Aorta (tissue), 5 donors: ENCODE results near the gene AKNA. TPM values are rescaled to one million over a fixed set of nuclear protein-coding genes. Genes with fewer than 3 reads are reported as not detected.

Experiments
- ATAC-seq: fragments of 200-7000 bp; cut with Tn5 transposase; one replicate; pipeline ENCODE4 v1.9.1; 2022; ENCODE audit warnings: moderate library complexity; ENCODE audit not compliant: low FRiP score
- DNase-seq, 2 donors: peaks; one replicate each; pipeline ENCODE4 v3.0.0-alpha.2; 2020
- H3K27ac ChIP-seq, 2 donors: one replicate each; pipeline ENCODE4 v1.5.1; 2013; ENCODE audit warnings: low read length in 2 of 2, mild to moderate bottlenecking in 2 of 2, moderate library complexity in 2 of 2, control low read depth in 1 of 2, inconsistent platforms in 1 of 2, low read depth in 1 of 2
- H3K27me3 ChIP-seq, 2 donors: one replicate each; pipeline ENCODE4 v1.6.1; 2013; ENCODE audit warnings: control low read depth in 1 of 2, low read length in 1 of 2, mild to moderate bottlenecking in 1 of 2, moderate library complexity in 1 of 2; ENCODE audit not compliant: insufficient read depth in 2 of 2, control insufficient read depth in 1 of 2
- H3K36me3 ChIP-seq, 2 donors: one replicate each; pipeline ENCODE4 v1.6.1; 2013; ENCODE audit warnings: control low read depth in 1 of 2, low read length in 1 of 2, mild to moderate bottlenecking in 1 of 2; ENCODE audit not compliant: insufficient read depth in 2 of 2, control insufficient read depth in 1 of 2
- H3K4me1 ChIP-seq, 2 donors: one replicate each; pipeline ENCODE4 v1.6.1; 2013; ENCODE audit warnings: low read length in 2 of 2, control low read depth in 1 of 2, mild to moderate bottlenecking in 1 of 2, moderate library complexity in 1 of 2; ENCODE audit not compliant: insufficient read depth in 2 of 2, control insufficient read depth in 1 of 2
- H3K4me3 ChIP-seq, 2 donors: one replicate each; pipeline ENCODE4 v1.5.1; 2013; ENCODE audit warnings: low read length in 2 of 2, control low read depth in 1 of 2, mild to moderate bottlenecking in 1 of 2
- H3K9me3 ChIP-seq: one replicate; pipeline ENCODE4 v1.6.1; 2013; ENCODE audit warnings: mild to moderate bottlenecking, low read length; ENCODE audit not compliant: control insufficient read depth
- WGBS, 2 donors: extraction: QIAGEN DNeasy Blood & Tissue Kit; methylation state at CpG; one replicate each; pipeline ENCODE4 v1.1.7; 2013; 5-methylcytosine and 5-hydroxymethylcytosine counted together
- intact Hi-C, 2 donors: fragments of 100-400 bp; cut with DNase I; formaldehyde crosslinking; loops; one replicate each; pipeline versions ENCODE4 v1.14.2 to v1.15.0; 2022
- polyA plus RNA-seq, 2 donors: library from polyadenylated mRNA; stranded (reverse); fragments of 200-250 nt; gene quantifications; one replicate each; pipeline ENCODE4 v1.2.3, GENCODE V29; 2013
- total RNA-seq, 2 donors: library from RNA; stranded (reverse); fragmentation: NEBNext Ultra II Directional; extraction: Animal tissue kit (Norgen Biotek cat#: 25700); gene quantifications; one replicate each; pipeline ENCODE4 v1.2.1, GENCODE V29; 2021
- donor health status: healthy with polysubstance abuse.
- donor health status: Bipolar disorder and iron deficiency.
- donor health status: DM: no; HTN: no; CAD: no.
- donor health status: DM: no; HTN: no; CAD: no.
- donor health status: DM: yes; HTN: yes; CAD: no.

AKNA gene
- total and polyA plus RNA-seq, 4 donors = 11.9 to 56.0 (median 32.0) TPM

GRCh38 chr9:114317665-114318357 is 70.0 kb downstream of the AKNA start:
- no peaks in the 10 kb centered on the region for H3K27me3 ChIP-seq
- H3K9me3 ChIP-seq = no peaks in the 10 kb centered on the region
- no peaks in the 10 kb centered on the region for H3K36me3 ChIP-seq
- H3K27ac ChIP-seq = no peak overlapping the region
- H3K4me1 ChIP-seq = no peaks in the 10 kb centered on the region
- 87 to 89% methylated on average over 8 of the region's 8 CpGs for WGBS, 2 donors
- intact Hi-C loops = no loop called here
- ATAC-seq = no peak
- no peak overlapping the region for H3K4me3 ChIP-seq
- DNase-seq = no peak

GRCh38 chr9:114316605-114317230 is 71.1 kb downstream of the AKNA start:
- Histone ChIP-seq H3K36me3 (no peaks in the 10 kb centered on the region), H3K4me3 (no peak overlapping the region), H3K27ac (no peak overlapping the region), H3K4me1 (no peaks in the 10 kb centered on the region), H3K9me3 (no peaks in the 10 kb centered on the region), H3K27me3 (no peaks in the 10 kb centered on the region)
- 68% methylated on average over 10 of the region's 10 CpGs for WGBS, 2 donors
- intact Hi-C loops = no loop called here
- DNase-seq (peak in 1 of 2 donors; percentile 63), ATAC-seq (no peak)

- no peaks in the 10 kb centered on the region for H3K4me1 ChIP-seq
- 76 to 78% methylated on average over 8 of the region's 8 CpGs for WGBS, 2 donors
- H3K27ac ChIP-seq = no peak overlapping the region
- no peaks in the 10 kb centered on the region for H3K9me3 ChIP-seq
- intact Hi-C loops = no loop called here
- ATAC-seq (no peak), DNase-seq (peak in 1 of 2 donors; percentile 5)
- H3K4me3 ChIP-seq = no peak overlapping the region
- no peaks in the 10 kb centered on the region for H3K36me3 ChIP-seq
- no peaks in the 10 kb centered on the region for H3K27me3 ChIP-seq
Observed at GRCh38 chr9:114315723-114316363, 71.9 kb downstream of the AKNA start.

- ATAC-seq (peak; percentile 34), DNase-seq (peak; percentile 63 to 70)
- Histone ChIP-seq H3K4me3 (no peak overlapping the region), H3K27me3 (no peaks in the 10 kb centered on the region), H3K9me3 (no peaks in the 10 kb centered on the region), H3K4me1 (no peaks in the 10 kb centered on the region), H3K27ac (no peak overlapping the region), H3K36me3 (no peaks in the 10 kb centered on the region)
- WGBS, 2 donors = 46 to 55% methylated on average over 8 of the region's 8 CpGs
- intact Hi-C loops = no loop called here
Observed at GRCh38 chr9:114314881-114315722, 72.7 kb downstream of the AKNA start.

GRCh38 chr9:114314256-114314867 is 73.4 kb downstream of the AKNA start:
- Histone ChIP-seq H3K4me3 (no peak overlapping the region), H3K36me3 (no peaks in the 10 kb centered on the region), H3K9me3 (no peaks in the 10 kb centered on the region), H3K27ac (no peak overlapping the region), H3K4me1 (no peaks in the 10 kb centered on the region), H3K27me3 (no peaks in the 10 kb centered on the region)
- no peak for ATAC-seq
- DNase-seq = no peak
- intact Hi-C loops = no loop called here
- WGBS, 2 donors = 59 to 63% methylated on average over 7 of the region's 7 CpGs

- WGBS, 2 donors = 73 to 79% methylated on average over 8 of the region's 8 CpGs
- H3K27ac ChIP-seq = no peak overlapping the region
- H3K27me3 ChIP-seq = no peaks in the 10 kb centered on the region
- H3K36me3 ChIP-seq = no peaks in the 10 kb centered on the region
- intact Hi-C loops = no loop called here
- ATAC-seq = no peak
- no peak overlapping the region for H3K4me3 ChIP-seq
- H3K9me3 ChIP-seq = no peaks in the 10 kb centered on the region
- H3K4me1 ChIP-seq = no peaks in the 10 kb centered on the region
- peak in 1 of 2 donors; percentile 27 for DNase-seq
Observed at GRCh38 chr9:114313186-114313585, 74.6 kb downstream of the AKNA start.

GRCh38 chr9:114312513-114312875 is 75.3 kb downstream of the AKNA start:
- no peaks in the 10 kb centered on the region for H3K9me3 ChIP-seq
- no peak overlapping the region for H3K4me3 ChIP-seq
- H3K27ac ChIP-seq = no peak overlapping the region
- intact Hi-C loops = no loop called here
- WGBS, 2 donors = 77 to 81% methylated on average over 8 of the region's 8 CpGs
- H3K4me1 ChIP-seq = no peaks in the 10 kb centered on the region
- ATAC-seq = no peak
- peak in 1 of 2 donors; percentile 28 for DNase-seq
- no peaks in the 10 kb centered on the region for H3K36me3 ChIP-seq
- no peaks in the 10 kb centered on the region for H3K27me3 ChIP-seq
